Measurements from ENCODE around the gene TMEM86B. TPM values are rescaled to one million over a fixed set of nuclear protein-coding genes. Genes with fewer than 3 reads are reported as not detected.

TMEM86B gene
- total RNA-seq, 1 donor from 2014 or later = 1.8 TPM

Other genes starting within 250 kb of the TMEM86B start
- gene GP6, start 190.5 kb downstream of the TMEM86B start, total RNA-seq = 0.40 TPM
- 33.7 TPM for gene RDH13, start 165.6 kb downstream of the TMEM86B start, total RNA-seq
- gene EPS8L1, start 152.9 kb downstream of the TMEM86B start, total RNA-seq = 199 TPM
- gene PPP1R12C, start 111.1 kb downstream of the TMEM86B start, total RNA-seq = 33.3 TPM
- gene TNNT1, start 79.6 kb downstream of the TMEM86B start, total RNA-seq = 9.4 TPM
- gene TNNI3, start 71.0 kb downstream of the TMEM86B start, total RNA-seq = not detected
- 1.9 TPM for gene DNAAF3, start 62.1 kb downstream of the TMEM86B start, total RNA-seq
- gene SYT5, start 48.5 kb downstream of the TMEM86B start, total RNA-seq = not detected
- 3.6 TPM for gene PTPRH, start 19.3 kb downstream of the TMEM86B start, total RNA-seq
- 47.4 TPM for gene PPP6R1, start 30.3 kb upstream of the TMEM86B start, total RNA-seq
- 31.2 TPM for gene HSPBP1, start 51.3 kb upstream of the TMEM86B start, total RNA-seq
- 0.28 TPM for gene BRSK1, start 55.2 kb upstream of the TMEM86B start, total RNA-seq
- gene TMEM150B, start 96.6 kb upstream of the TMEM86B start, total RNA-seq = not detected
- gene KMT5C, start 111.1 kb upstream of the TMEM86B start, total RNA-seq = 4.4 TPM
- gene COX6B2, start 126.0 kb upstream of the TMEM86B start, total RNA-seq = 0.56 TPM
- gene GARIN5B, start 134.5 kb upstream of the TMEM86B start, total RNA-seq = not detected
- gene IL11, start 141.7 kb upstream of the TMEM86B start, total RNA-seq = 0.24 TPM
- gene TMEM190, start 148.1 kb upstream of the TMEM86B start, total RNA-seq = not detected
- 25.6 TPM for gene TMEM238, start 155.5 kb upstream of the TMEM86B start, total RNA-seq
- gene RPL28, start 157.2 kb upstream of the TMEM86B start, total RNA-seq = 1,895 TPM
- 76.4 TPM for gene UBE2S, start 179.0 kb upstream of the TMEM86B start, total RNA-seq
- not detected for gene SHISA7, start 214.5 kb upstream of the TMEM86B start, total RNA-seq
- gene ISOC2, start 232.9 kb upstream of the TMEM86B start, total RNA-seq = 41.9 TPM
- not detected for gene C19orf85, start 236.0 kb upstream of the TMEM86B start, total RNA-seq
- gene ZNF628, start 247.9 kb upstream of the TMEM86B start, total RNA-seq = 3.7 TPM

Data from esophagus mucosa (tissue), 1 donor.